ENCODE data around the gene TAS2R31.

- no peak for TF ChIP-seq TAF1 (IDR thresholded peaks at IDR 0.05; ENCODE audit: borderline replicate concordance, insufficient read depth, low read length)
- TF ChIP-seq REST (IDR thresholded peaks at IDR 0.05; ENCODE audit: insufficient read depth in 1 of 2, low read depth in 2 of 2, low read length in 2 of 2) = no peak
- TF ChIP-seq POLR2AphosphoS5 (IDR thresholded peaks at IDR 0.05; ENCODE audit: low read depth, low read length) = no peak
Measured at GRCh38 chr12:11070999-11071398, 39.8 kb upstream of the TAS2R31 start.
